ENCODE results near the gene HK3.

DNA sequence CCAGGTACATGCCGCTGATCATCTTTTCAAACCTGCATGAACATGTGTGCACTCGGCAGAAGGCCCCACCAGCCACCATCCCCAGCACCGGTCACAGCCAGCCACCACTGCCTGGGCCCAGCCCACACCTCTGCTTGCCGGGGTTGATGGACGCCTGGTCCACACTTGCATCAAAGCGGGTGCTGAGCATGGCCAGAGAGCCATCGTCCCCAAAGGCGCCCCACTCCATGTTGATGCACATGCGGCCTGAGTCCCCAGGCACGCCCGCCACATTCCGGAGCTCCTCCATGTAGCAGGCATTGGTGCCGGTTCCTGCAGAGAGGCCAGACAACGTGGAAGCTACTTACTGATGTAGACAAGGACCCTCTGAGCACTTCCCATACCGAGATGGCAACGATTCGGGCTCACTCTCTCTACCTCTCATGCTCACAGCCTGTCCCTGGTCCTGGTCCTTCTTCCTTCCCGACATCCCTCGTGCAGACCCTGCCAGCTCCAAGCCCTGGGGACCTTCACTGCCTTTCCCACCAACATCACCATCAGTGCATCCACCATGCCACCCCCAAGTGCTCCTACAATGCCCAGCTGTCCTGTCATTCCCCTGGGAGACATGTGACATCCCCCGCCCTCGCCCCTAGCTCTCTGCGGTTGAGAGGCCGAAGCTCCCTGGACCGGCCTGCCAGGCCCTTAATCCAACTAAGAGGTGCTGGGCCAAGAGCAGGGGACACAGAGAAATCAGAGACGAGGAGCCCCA, 17.2 kb downstream of the HK3 start:
- TF ChIP-seq, protein P1, sequence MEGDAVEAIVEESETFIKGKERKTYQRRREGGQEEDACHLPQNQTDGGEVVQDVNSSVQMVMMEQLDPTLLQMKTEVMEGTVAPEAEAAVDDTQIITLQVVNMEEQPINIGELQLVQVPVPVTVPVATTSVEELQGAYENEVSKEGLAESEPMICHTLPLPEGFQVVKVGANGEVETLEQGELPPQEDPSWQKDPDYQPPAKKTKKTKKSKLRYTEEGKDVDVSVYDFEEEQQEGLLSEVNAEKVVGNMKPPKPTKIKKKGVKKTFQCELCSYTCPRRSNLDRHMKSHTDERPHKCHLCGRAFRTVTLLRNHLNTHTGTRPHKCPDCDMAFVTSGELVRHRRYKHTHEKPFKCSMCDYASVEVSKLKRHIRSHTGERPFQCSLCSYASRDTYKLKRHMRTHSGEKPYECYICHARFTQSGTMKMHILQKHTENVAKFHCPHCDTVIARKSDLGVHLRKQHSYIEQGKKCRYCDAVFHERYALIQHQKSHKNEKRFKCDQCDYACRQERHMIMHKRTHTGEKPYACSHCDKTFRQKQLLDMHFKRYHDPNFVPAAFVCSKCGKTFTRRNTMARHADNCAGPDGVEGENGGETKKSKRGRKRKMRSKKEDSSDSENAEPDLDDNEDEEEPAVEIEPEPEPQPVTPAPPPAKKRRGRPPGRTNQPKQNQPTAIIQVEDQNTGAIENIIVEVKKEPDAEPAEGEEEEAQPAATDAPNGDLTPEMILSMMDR (IDR thresholded peaks at IDR 0.05), result no peak
- TF ChIP-seq POLR2A (IDR thresholded peaks at IDR 0.05), result no peak

All from prostate gland (tissue), 2 donors.